GM12891 (cell line): ENCODE results near the gene HES5.

Source experiments
- POLR2A ChIP-seq: IDR thresholded peaks from 2 replicates; pipeline ENCODE4 v1.6.1; 2011; ENCODE audit warnings: low read depth, low read length, control low read depth
- POLR2AphosphoS5 ChIP-seq: IDR thresholded peaks from 2 replicates; pipeline ENCODE4 v1.6.1; 2011; ENCODE audit warnings: low read depth, low read length, control low read depth
- SPI1 ChIP-seq: IDR thresholded peaks from 2 replicates; pipeline ENCODE4 v1.6.1; 2011; ENCODE audit warnings: low read depth, low read length, control low read depth

DNA sequence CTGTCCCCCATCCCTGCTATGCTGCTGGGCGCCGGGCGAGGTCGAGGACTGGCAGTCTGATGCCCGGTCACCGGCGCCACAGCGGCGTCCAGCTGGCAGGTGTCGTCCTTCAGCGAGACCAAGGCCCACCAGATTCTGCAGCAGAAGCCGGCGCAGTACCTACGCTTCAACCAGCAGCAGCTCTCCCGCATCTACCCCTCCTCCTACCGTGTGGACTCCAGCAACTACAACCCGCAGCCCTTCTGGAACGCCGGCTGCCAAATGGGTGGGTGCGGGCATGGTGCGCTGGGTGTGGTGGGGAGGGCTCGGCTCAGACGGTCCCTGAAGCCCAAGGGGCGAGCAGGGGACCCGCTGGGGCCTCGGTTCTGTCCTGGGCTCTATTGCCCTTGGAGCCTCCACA lies 33.3 kb downstream of the HES5 start:
- TF ChIP-seq SPI1 (no peak), POLR2AphosphoS5 (no peak), POLR2A (no peak)
